Measurements from ENCODE around the gene DUOX1.
A peak's percentile ranks its signal among the peaks of the same experiment; 100 is the strongest.

DUOX1 gene

GRCh38 chr15:45187578-45187893 lies 57.7 kb downstream of the DUOX1 start:
- no peak for DNase-seq (ENCODE audit: low read depth)
- TF ChIP-seq CTCF (IDR thresholded peaks at IDR 0.05; ENCODE audit: control insufficient read depth, extremely low read depth, insufficient read depth) = no peak
- peak overlapping the region; percentile 60; the same call in 1 of the 2 replicates for H3K4me3 ChIP-seq (ENCODE audit: low read depth, low read length)

DNA sequence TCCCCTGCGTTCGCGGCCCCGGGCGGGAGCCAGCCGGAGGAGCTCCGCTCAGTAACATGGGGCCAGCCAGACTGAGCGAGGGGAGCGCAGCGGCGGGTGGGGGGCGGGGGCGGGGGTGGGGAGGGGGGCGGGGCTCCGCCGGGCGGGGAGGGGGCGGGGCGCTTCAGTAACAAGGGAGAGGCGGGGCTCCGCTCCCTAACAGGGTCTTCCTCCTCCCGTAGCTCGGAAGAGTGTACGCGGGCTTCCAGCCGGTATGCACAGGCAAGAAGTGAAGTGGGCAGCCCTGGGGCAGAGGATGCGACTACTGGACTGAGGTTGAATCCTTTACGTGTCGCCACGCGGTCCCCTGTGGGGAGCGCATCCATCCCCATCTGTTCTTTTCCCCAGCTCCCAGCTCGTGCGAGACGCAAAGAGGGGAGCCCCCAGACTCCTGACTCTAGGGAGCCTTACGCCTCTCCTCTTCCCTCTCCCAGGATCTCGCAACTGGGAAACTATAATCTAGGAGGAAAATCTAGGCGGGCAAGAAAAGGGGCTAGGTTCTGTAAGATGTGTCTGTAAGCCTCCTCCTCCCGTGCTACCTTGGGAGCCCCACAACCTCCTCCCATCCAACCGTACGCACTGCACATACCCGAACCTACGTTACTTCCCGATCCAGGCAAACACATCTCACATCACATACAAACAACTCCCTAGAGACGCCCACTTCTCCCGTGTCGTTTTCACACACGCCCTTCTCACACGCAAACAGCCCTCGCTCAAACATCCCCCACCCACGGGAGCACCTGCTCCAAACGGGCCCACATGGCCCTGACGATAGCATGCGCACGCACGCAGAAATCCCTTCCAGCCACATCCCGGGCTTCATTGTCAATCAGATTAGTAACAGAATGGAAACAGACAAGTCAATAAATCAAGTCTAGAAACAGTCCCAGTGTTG lies 58.4 kb downstream of the DUOX1 start, which contains the start of gene SHF:
SHF (minus strand) TSS at position 73 of the 937 bp plus-strand sequence; CDS start at position 58, 15 bp downstream.
- DNase-seq (ENCODE audit: low read depth) = no peak
- TF ChIP-seq CTCF (IDR thresholded peaks at IDR 0.05; ENCODE audit: control insufficient read depth, extremely low read depth, insufficient read depth) = no peak
- peak within 1 kb of the TSS; percentile 60 for H3K4me3 ChIP-seq (ENCODE audit: low read depth, low read length)

- TF ChIP-seq CTCF (IDR thresholded peaks at IDR 0.05; ENCODE audit: control insufficient read depth, extremely low read depth, insufficient read depth) = no peak
- DNase-seq (ENCODE audit: low read depth) = no peak
- peak overlapping the region; percentile 48 for H3K4me3 ChIP-seq (ENCODE audit: low read depth, low read length)
Measured at GRCh38 chr15:45197512-45197911, 67.7 kb downstream of the DUOX1 start.

GRCh38 chr15:45198337-45199135 lies 68.7 kb downstream of the DUOX1 start:
- peak; percentile 92 for DNase-seq (ENCODE audit: low read depth)
- peak overlapping the region; percentile 85 for H3K4me3 ChIP-seq (ENCODE audit: low read depth, low read length)

DNA sequence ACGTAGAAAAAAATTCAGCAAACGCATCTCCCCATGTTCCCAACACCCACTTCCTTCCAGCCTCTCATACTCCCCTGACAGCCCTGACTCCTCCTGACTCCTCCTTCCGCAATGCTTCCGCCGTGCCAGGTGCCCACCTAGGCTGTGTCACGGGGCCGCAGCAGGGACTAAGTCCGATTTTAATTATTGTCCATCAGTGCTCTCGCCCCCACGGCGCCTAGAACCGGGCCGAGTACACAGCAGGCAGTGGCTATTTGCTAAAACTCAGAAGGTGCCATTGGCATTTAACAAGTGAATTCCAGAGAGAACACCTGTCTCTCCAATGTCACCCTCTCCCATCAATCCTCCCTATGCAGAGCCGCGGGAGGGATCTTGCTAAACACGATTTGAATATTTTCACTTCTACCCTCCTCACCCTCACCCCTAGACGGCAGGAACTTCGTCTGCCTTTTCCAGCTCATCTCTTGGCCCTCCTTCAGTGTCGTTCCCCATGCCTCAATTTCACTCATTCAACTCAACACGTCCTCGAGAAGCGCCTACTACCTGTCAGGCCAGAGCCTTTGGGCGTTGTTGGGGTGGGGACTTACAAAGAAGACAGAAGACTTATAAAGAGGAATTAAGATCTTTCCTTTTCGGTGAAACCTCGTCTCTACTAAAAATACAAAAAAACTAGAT lies 69.5 kb downstream of the DUOX1 start:
- no peak for TF ChIP-seq CTCF (IDR thresholded peaks at IDR 0.05; ENCODE audit: control insufficient read depth, extremely low read depth, insufficient read depth)
- H3K4me3 ChIP-seq (ENCODE audit: low read depth, low read length) = peak overlapping the region; percentile 85
- DNase-seq (ENCODE audit: low read depth) = no peak

More at GRCh38 chr15:45198337-45199135, 68.7 kb downstream of the DUOX1 start:
- TF ChIP-seq CTCF (IDR thresholded peaks at IDR 0.05; ENCODE audit: control insufficient read depth, extremely low read depth, insufficient read depth) = peak; percentile 69

- TF ChIP-seq CTCF (IDR thresholded peaks at IDR 0.05; ENCODE audit: control insufficient read depth, extremely low read depth, insufficient read depth) = no peak
- peak; percentile 90 for DNase-seq (ENCODE audit: low read depth)
- H3K4me3 ChIP-seq (ENCODE audit: low read depth, low read length) = peak overlapping the region; percentile 85
Measured at GRCh38 chr15:45200001-45200798, 70.4 kb downstream of the DUOX1 start.

Measured in LNCaP clone FGC (cell line).